ENCODE data around the gene MACROD2.

MACROD2 gene

GRCh38 chr20:15576411-15576810 lies 1581.1 kb downstream of the MACROD2 start:
- no peak for DNase-seq

GRCh38 chr20:15578113-15578512 lies 1582.8 kb downstream of the MACROD2 start:
- DNase-seq: no peak

DNA sequence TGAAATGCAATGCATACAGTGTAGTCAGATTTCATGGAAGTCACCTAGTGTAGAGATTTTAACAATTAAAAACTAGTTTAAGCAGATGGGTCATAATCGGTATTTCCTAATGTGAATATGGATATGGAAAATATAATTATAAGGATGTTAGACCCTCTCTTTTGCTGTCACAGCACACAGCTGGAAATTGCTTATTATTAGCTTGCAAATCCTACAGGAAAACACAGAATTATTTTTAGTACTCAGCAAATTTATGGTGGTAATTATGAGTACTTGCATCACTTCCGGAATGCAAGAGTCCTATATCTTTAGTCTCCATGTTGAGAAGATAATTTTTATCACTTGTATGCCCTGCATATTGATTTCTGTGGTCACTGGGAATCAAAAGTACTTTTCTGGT lies 1584.4 kb downstream of the MACROD2 start:
- no peak for DNase-seq

DNA sequence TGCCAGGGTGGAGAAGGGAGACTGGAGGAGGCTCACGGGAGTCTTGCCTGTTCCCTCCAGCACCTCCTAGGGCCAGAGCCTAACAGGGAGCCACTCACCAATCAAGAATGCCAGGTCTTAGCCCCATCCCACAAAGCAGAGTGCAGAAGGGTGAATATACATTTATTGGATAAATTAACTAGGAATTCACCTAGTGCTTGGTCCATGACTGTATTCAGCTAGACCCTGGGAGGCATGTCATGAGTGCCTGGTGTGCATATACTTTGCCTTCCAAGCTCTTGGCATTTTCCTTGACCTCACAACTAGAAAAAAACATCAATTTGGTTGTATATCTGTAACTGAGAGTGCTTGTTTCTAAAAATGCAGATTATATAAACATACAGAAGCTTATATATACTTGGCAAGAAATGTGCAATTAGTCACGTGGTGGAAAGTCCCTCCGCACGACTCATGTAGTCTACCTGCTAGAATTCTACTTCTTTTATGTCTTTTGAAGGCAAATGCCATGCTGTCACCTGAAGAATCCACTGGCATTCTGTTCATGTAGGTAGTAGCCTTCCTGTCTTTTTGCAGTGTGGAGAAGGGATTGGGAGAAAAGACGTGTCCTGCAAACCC lies 1586.9 kb downstream of the MACROD2 start:
- DNase-seq: no peak

DNA sequence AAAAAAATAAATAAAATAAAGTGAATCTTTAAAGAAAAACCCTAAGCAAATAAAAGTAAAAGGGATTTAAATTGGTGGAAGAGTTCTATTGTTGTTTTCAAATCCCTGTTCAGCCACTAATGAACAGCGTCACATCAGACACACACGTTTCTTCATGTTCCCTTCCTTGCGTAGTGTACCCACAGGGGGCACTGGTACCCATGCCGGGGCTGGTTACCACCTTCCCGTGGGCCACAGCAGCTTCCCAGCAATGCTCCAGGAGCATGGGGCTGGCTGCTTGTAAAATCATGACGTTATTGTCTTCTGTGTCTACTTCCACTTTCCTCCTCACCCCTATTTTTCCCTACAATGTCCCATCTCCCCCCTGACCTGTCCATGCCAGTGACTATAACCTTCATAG lies 1589.2 kb downstream of the MACROD2 start:
- DNase-seq: no peak

DNA sequence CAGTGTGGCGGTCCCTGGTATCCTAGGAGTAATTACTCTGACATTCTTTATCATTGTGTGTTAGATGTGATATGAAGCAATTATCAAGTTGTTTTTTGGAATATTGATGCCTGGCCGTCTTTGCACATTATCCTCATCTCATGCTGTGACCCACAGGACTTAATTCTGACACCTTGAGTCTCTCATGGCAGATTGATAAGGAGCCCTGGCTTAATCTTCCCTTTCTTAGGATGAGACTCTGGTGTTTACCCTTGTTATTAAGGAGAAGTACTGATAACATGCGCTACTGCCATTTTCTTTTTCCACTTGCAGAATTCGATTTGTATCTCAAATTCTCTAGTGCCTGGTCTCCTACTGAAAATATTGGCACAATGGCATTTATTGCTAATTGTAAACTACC lies 1597.8 kb downstream of the MACROD2 start:
- no peak for DNase-seq

GRCh38 chr20:15594158-15594695 lies 1598.9 kb downstream of the MACROD2 start:
- no peak for DNase-seq

GRCh38 chr20:15596220-15596890 lies 1601.0 kb downstream of the MACROD2 start:
- no peak for DNase-seq

DNA sequence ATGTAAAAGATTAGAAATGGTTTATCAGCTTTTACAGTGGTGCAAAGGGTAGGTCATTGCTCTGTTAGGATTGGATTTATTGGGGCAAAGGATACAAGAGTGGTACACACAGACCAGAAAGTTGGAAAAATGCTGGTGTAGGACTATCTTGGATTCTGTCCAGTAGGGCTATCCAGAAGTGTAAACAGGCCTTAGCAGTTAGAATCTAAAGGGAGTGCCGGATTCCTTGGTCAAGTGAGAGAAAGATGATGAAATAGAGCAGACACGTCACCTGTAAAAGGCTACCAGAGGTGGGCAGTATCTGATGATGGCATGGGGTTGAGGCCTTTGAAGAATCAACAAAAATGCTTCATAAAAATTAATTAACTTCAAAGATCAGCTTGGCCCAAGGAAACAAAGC lies 1602.0 kb downstream of the MACROD2 start:
- no peak for DNase-seq

DNA sequence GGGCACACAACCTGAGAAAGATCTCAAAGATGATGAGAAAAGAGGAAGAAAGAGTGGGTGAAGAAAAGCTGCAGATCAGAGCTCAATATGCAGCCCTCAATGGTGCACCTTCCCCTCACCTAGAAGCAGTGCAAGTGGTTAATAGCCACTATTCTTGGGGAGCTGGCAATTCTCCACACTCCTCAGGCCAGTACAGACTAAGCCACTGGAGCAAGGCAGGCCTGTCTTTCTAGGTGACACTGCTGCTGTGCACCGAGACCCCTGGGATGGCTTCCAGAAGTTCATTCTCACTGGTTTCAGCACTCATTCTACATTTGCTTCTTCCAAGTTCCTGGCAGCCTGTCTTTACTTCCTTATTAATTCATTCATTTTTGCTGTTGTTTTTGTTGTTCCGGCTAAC lies 1604.6 kb downstream of the MACROD2 start:
- DNase-seq: no peak

GRCh38 chr20:15600565-15600964 lies 1605.2 kb downstream of the MACROD2 start:
- DNase-seq: no peak

- DNase-seq: no peak
Measured at GRCh38 chr20:15603506-15603905, 1608.2 kb downstream of the MACROD2 start.

- no peak for DNase-seq
Measured at GRCh38 chr20:15603978-15604805, 1608.9 kb downstream of the MACROD2 start.

- no peak for DNase-seq
Measured at GRCh38 chr20:15609921-15610320, 1614.6 kb downstream of the MACROD2 start.

GRCh38 chr20:15610787-15611186 lies 1615.5 kb downstream of the MACROD2 start:
- DNase-seq: no peak

DNA sequence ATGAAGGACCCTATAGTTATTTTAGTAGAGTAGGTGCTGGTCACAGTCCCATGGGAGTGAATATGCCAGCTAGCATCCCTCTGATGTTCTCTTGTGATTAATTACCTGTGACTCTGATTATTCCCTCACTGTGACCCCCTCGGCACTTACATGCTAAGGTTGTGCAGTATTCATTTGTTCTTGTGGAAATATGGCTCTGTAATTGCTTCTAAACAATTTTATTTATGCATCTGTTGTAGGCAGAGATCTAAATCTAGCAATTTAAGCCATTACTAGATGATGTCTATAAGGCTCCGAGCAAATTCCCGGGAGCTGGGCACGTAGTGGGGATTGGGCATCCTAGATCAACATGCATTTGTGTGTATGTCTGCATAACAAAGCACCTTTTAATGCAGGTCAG lies 1616.2 kb downstream of the MACROD2 start:
- no peak for DNase-seq

- no peak for DNase-seq
Measured at GRCh38 chr20:15612198-15612597, 1616.9 kb downstream of the MACROD2 start.

GRCh38 chr20:15612769-15613168 lies 1617.5 kb downstream of the MACROD2 start:
- DNase-seq: no peak

DNA sequence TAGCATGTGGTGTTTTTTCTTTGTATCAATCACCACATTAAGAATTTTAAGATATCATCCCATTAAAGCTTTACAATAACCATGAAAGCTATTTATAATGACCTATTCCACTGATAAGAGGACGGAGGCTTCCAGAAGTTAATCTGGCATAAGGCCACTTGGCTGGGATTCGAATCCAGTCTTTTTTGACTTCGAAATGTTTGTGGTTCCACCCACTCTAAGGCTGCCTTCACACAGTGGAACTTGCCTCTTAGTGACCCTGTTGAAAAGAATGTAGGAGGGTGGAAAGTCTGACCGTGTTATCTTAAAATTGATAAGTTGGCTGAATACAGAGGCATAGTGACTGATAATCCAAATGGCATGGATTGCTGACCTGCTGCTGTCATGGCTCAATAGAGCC lies 1618.2 kb downstream of the MACROD2 start:
- DNase-seq: no peak

DNA sequence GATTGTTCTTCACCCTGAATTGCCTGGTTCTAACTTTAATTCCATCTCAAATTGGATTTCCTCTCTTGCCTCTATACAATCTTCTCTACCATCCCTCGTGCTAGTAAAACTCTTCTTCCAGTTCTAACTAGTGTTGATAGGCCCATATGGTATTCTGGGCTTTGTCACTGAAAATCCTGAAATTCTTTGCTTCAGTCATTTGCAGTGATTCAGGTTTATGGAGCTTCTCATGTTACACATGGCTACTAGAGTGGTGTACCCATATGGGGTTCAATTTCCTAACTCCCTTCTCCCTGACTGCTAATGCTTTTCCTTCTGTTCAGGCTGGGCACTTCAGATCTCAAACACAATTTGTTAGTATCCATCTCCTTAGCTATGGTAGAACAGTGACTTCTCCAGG lies 1621.3 kb downstream of the MACROD2 start:
- no peak for DNase-seq

DNA sequence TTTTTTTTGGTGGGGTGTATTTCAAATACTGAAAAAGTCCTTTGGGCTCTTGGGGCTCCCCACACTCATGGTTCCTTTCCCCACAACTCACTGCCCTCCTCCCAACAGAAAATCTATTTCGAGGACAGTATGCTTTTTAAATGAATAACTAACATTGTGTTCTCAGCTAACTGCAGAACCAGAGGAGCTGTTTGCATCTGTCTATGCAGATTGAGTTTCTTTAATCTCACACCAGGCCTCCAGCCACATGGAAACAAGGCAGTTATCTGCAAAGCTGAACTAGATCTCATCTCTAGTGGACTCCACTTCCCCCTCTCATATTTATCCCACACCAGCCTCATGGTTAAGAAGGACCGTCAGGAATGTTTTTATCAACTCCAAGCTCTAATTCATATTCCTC lies 1622.8 kb downstream of the MACROD2 start:
- no peak for DNase-seq

GRCh38 chr20:15618912-15619311 lies 1623.6 kb downstream of the MACROD2 start:
- DNase-seq: no peak

DNA sequence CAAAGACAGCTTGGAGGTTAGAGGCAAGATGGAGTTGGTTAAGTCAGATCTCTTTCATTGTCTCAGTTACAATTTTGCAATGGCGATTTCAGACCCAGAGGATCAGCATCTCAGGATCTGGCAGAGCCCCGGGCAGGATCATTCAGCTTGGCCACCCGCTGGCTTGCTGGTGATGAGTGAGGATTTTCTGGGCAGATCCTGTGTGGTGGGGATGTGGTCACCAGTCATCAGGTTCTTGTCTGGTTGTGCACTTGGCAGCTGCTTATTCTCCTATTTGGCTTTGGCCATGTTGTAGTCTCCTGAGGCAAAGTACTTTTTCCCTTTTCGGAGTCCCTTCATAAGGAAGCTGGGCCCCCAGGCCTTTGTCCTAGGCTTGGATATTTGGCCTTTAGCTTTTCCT lies 1624.0 kb downstream of the MACROD2 start:
- no peak for DNase-seq

DNA sequence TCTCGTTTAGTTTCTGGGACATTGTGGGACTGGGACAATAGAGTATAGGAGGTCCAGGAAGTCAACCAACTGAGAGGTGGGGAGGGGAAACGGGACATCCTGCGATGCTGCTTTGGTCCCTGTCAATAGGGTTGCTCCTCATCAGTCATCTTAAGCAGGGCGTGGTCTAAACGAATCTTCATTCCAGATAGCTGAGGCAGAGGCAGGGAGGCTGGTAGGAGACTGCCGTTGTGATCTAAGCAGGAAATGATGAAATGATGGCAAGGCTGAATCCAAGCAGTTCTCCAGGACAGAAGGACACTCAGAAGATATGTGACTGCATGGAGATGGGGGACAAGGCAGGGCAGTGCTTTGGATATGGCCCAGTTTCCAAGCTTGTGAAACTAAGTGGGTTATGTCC lies 1624.5 kb downstream of the MACROD2 start:
- no peak for DNase-seq

Data from NCI-H1092 (cell line).